Cardiac muscle cell (in vitro differentiated cells and primary cell): ENCODE results near the gene CDH4. TPM values are rescaled to one million over a fixed set of nuclear protein-coding genes. Genes with fewer than 3 reads are reported as not detected.

Experiments
- DNase-seq, 2 donors: peaks; one replicate each; pipeline versions ENCODE4 v3.0.0 to v3.0.0-alpha.2; 2010 to 2017; ENCODE audit warnings: low read depth in 1 of 2, low spot score in 1 of 2
- H3K27ac ChIP-seq: fragments of 200-600 bp; sonication (generic); 2 replicates; pipeline ENCODE4 v1.5.1; 2016
- H3K27me3 ChIP-seq: fragments of 200-600 bp; sonication (generic); 2 replicates; pipeline ENCODE4 v1.6.0; 2016; ENCODE audit warnings: control low read depth
- H3K36me3 ChIP-seq: fragments of 200-600 bp; sonication (generic); 2 replicates; pipeline ENCODE4 v1.5.1; 2016; ENCODE audit warnings: control low read depth
- H3K4me1 ChIP-seq: fragments of 200-600 bp; sonication (generic); 2 replicates; pipeline ENCODE4 v1.8.1; 2017; ENCODE audit warnings: low read depth, mild to moderate bottlenecking, mixed run types
- H3K4me3 ChIP-seq: fragments of 200-600 bp; sonication (generic); 2 replicates; pipeline ENCODE4 v1.5.1; 2016; ENCODE audit warnings: mild to moderate bottlenecking
- H3K9me3 ChIP-seq: fragments of 200-600 bp; sonication (generic); 2 replicates; pipeline ENCODE4 v1.5.1; 2017; ENCODE audit warnings: low read depth, mild to moderate bottlenecking, control low read depth
- CTCF ChIP-seq: IDR thresholded peaks from 2 replicates; pipeline ENCODE4 v1.5.1; 2012; ENCODE audit warnings: low read depth, mild to moderate bottlenecking, low read length
- polyA plus RNA-seq: library from polyadenylated mRNA; unstranded; fragments of >200 nt; fragmentation: Nextera tagmentation; extraction: Ambion mirVana; gene quantifications from 2 replicates; pipeline ENCODE4 v1.2.1, GENCODE V29; 2016
- total RNA-seq: library from RNA; depleted of rRNA; stranded (reverse); fragments of >200 nt; gene quantifications from 2 replicates; pipeline ENCODE4 v1.2.3, GENCODE V29; 2016

Gene CDH4
- total and polyA plus RNA-seq, 2 experiments from 2014 or later: 0.43 to 0.80 TPM

GRCh38 chr20:61517419-61517818, 265.4 kb downstream of the CDH4 start:
- peak overlapping the region; percentile 92 for H3K27ac ChIP-seq
- DNase-seq: no peak
- no peaks in the 10 kb centered on the region for H3K36me3 ChIP-seq
- TF ChIP-seq CTCF: no peak
- H3K27me3 ChIP-seq: no peaks in the 10 kb centered on the region
- H3K4me3 ChIP-seq: no peak overlapping the region
- peaks cover 40% of the 10 kb centered on the region for H3K4me1 ChIP-seq
- no peaks in the 10 kb centered on the region for H3K9me3 ChIP-seq

DNA sequence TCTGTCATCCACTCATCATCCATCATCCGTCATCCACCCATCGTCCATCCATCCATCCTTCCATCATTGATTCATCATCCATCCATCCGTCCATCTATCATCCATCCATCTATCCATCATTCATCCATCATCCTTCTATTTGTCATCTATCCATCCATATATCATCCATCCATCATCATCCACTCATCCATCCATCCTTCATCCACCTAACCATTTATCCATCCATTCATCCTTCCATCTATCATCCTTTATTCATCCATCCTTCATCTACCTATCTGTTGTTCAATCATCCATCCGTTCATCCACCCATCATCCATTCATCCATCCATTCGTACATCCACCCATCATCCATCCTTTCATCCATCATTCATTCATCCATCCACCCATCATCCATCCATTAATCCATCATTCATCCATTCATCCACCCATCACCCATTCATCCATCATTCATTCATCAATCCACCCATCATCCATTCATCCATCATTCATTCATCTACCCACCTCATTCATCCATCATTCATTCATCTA, 266.4 kb downstream of the CDH4 start:
- H3K4me1 ChIP-seq: peaks cover 40% of the 10 kb centered on the region
- no peak overlapping the region for H3K27ac ChIP-seq
- H3K27me3 ChIP-seq: no peaks in the 10 kb centered on the region
- H3K4me3 ChIP-seq: no peak overlapping the region
- no peaks in the 10 kb centered on the region for H3K9me3 ChIP-seq
- DNase-seq: no peak
- TF ChIP-seq CTCF: no peak
- H3K36me3 ChIP-seq: no peaks in the 10 kb centered on the region

DNA sequence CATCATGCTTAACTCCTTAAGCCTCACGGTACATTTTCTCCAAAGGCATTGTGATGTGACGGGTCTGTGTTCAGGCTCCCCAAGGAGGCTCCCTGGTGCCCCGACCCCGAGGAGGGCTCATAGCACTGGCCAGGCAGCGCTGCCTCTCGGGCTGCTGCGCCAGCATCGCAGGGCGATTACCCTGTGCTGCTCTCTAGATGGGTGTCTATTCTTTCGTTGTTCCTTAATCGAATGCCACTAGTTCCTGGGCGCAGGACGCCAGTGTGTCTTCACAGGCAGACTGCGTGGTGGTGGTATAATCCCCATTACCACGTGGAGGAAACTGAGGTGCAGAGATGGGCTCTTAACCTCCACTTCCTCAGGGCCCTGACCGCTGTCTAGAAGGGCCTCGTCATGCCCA, 267.4 kb downstream of the CDH4 start:
- peaks cover 35% of the 10 kb centered on the region for H3K4me1 ChIP-seq
- no peaks in the 10 kb centered on the region for H3K9me3 ChIP-seq
- no peaks in the 10 kb centered on the region for H3K36me3 ChIP-seq
- no peak for TF ChIP-seq CTCF
- no peaks in the 10 kb centered on the region for H3K27me3 ChIP-seq
- no peak for DNase-seq
- H3K27ac ChIP-seq: no peak overlapping the region
- H3K4me3 ChIP-seq: no peak overlapping the region

DNA sequence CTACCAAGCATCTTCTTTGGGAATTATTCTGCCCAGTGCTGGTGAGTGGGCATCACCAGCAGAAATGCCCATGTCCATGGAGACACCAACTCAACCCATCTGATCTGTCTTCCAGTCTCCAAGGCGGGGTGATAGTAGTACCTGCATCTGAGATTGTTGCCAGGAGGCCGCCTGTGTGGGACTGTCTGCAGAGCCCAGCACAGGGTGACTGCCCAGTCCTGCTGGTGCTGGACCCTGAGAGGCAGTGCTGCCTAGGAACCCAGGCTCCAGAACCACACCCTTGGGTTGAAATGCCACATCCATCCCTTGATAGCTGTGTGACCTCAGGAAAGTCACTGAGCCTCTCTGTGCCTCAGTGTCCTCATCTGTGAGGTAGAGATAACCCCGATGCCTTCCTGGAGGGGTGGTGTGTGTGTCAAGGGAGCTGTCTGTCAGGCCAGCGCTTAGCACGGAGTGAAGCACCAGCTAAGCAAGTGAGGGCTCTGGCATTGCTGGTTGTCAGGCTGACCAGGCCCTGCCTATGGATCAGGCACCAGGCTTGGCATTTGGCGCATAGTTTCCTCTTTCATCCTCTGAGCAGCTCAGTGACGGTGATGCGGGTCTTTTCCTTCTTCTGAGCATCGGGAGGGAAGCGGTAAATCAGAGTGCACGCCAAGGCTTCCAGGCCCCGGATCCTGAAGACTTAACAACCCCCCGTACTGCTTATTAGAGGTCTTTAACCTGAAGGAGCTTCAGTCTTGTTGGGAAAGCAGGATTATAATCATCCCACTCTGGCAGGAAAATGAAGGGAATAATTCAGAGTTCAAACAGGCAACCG, 268.2 kb downstream of the CDH4 start:
- Histone ChIP-seq H3K9me3 (no peaks in the 10 kb centered on the region), H3K27me3 (no peaks in the 10 kb centered on the region), H3K4me3 (no peak overlapping the region), H3K36me3 (no peaks in the 10 kb centered on the region), H3K4me1 (peaks cover 27% of the 10 kb centered on the region), H3K27ac (no peak overlapping the region)
- DNase-seq: no peak
- no peak for TF ChIP-seq CTCF

- DNase-seq: peak in 1 of 2 donors; percentile 68
- Histone ChIP-seq H3K27me3 (no peaks in the 10 kb centered on the region), H3K4me3 (no peak overlapping the region), H3K36me3 (no peaks in the 10 kb centered on the region), H3K9me3 (no peaks in the 10 kb centered on the region), H3K4me1 (peaks cover 20% of the 10 kb centered on the region), H3K27ac (no peak overlapping the region)
- TF ChIP-seq CTCF: no peak
Observed at GRCh38 chr20:61520893-61521460, 268.9 kb downstream of the CDH4 start.
